ENCODE results near the gene DESI1. TPM values are rescaled to one million over a fixed set of nuclear protein-coding genes. Genes with fewer than 3 reads are reported as not detected.
"Not testable (repeated sequence)": the region's sequence is repeated elsewhere in the genome, so short reads cannot be mapped to it uniquely, and the experiment has no call there.

Gene DESI1
- total RNA-seq, 2 donors from 2014 or later: 56.5 to 64.0 TPM

DNA sequence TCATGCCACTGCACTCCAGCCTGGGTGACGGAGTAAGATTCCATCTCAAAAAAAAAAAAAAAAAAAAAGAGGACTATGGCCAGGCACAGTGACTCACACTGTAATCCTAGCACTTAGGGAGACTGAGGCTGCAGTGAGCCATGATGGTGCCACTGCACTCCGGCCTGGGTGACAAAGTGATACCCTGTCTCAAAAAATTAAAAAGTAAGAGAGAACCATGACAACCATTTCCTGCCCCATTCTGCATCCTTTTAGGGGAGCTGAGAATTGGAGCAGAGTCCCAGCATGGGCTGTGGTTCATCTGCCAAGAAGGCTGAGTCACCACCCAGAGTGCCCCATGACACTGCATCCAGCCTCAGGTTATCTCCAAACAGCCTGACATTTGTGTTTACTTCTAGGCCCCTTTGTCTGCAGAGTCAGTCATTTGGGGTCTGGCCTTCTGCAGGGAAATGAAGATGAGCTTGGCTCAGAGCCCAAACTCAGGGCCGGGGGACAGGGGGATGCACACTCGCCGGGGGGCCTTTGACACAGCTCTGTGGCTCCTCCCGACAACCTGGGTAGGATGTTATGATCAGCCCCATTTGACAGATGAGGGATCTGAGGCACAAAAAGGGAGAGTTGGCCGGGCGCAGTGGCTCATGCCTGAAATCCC, 55.3 kb downstream of the DESI1 start:
- ATAC-seq: peak; percentile 51 to 53
- intact Hi-C loops (cut with DNase I): no loop called here
- DNase-seq: no peak

DNA sequence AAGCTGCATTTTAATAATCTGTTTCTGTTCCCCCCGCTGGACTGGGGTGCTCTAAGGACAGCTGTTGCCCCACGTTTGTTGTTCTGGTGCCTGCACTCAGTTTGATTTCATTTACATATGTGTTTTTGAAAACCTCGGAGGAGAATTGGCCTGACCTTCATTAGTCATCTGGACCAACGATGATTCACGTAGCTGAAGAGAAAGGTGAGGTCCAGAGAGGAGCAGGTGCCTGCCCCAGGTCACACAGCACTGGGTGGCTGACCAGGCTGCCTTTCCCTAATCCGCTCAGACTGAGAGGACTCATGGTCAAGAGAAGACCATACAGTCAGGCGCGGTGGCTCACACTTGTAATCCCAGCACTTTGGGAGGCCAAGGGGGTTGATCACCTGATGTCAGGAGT, 56.3 kb downstream of the DESI1 start:
- ATAC-seq (no peak), DNase-seq (no peak)
- intact Hi-C loops (cut with DNase I): no loop called here

- DNase-seq (no peak), ATAC-seq (peak; percentile 1 to 6)
- intact Hi-C loops (cut with DNase I): no loop called here
These were observed 57.7 kb downstream of the DESI1 start for GRCh38 chr22:41563051-41563711.

DNA sequence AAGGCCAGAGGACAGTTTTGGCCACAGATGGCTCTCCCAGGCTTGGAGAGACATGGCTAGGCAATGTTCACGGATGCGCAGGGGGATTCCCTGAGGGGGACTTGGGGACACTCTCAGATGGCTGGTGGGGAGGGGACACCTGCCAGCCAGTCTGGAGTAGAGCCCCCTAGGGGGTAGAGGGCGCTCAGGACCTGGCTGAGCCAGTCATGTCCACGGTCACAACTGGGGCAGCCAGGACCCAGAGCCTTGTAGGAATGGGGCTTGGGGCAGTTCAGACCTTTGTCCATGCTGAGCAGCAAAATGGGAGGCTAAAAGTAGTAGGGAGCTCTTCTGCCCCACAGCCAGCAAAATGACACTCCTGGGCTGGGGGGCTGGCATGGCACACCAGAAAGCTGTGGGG, 58.4 kb downstream of the DESI1 start:
- ATAC-seq: no peak
- DNase-seq: no peak

GRCh38 chr22:41561788-41562187, 59.1 kb downstream of the DESI1 start:
- ATAC-seq (peak; percentile 33 to 44), DNase-seq (peak; percentile 64)
- intact Hi-C loops (cut with DNase I): no loop called here

More for the DNA sequence above, 58.4 kb downstream of the DESI1 start:
- intact Hi-C loops (cut with DNase I): no loop called here

GRCh38 chr22:41561335-41561734, 59.5 kb downstream of the DESI1 start:
- DNase-seq: no peak
- peak; percentile 8 to 13 for ATAC-seq
- intact Hi-C loops (cut with DNase I): no loop called here

DNA sequence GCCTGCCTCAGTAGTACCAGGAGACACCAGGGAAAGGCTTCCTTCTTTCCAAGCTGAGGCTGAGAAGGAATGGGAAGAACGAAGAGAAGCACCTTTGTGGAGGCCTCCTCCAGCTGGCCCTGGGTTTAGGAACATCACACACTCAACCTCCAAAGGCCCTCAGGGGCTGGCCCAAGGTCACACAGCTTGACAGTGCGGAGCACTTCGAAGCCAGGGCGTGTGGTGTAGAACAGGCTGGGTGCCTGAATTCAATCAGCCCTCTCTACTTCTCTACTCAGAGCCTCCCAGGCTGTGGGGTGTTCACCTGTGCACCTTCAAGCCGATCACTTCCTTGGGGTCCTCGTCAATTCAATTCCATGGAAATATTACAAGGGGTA, 60.8 kb downstream of the DESI1 start:
- DNase-seq: no peak
- intact Hi-C loops (cut with DNase I): no loop called here
- ATAC-seq: peak in 1 of 2 donors; percentile 13

DNA sequence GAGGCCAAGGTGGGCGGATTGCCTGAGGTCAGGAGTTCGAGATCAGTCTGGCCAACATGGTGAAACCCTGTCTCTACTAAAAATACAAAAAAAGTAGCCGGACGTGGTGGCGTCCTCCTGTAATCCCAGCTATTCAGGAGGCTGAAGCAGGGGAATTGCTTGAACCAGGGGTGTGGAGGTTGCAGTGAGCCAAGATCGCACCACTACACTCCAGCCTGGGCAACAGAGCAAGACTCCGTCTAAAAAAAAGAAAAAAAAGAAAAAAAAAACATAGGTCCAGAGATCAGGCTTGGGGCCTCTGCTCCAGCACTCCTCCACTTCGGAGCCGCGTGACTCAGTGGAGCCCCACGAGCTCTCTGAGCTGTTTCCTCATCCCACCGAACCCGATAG, 62.6 kb downstream of the DESI1 start:
- DNase-seq; ATAC-seq; intact Hi-C loops (cut with DNase I): not testable (repeated sequence)

DNA sequence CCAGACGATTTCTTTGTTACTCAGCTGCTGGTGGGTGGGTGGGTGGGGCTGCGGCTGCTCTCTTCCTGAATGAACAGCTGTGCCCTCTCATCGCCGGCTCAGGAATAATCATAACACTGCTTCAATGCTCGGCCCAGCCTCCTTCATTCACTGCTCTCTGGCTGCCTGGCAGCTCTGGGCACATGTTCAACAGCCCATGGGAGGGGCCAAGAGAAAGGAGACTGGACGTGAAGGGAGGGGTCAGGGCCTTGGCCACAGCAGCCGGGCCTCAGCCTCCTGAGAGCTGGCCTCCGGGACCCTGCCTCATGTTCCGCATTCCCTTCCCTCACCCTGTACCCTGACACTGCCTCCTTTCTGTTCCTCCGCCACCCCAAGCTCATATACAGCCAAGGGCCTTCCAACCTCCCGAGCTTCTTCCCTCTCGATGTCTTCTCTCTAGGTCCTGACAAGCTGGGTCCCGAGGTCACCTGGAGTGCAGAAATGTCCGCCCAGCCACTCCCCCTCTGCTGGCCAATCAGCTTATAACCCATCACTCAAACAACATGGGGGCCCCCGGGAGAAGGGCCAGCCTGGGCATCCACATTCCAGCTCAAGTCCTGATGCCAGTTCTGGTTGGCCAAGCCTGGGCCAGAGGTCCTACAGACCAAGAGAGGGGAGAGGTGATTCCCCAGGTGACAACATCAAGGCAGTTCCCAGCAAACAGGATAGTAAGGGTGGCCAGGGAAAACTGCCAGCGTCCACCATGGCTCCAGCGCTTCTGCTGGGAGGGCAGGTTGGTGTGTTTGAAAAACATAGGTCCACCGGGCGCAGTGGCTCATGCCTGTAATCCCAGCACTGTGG, 63.2 kb downstream of the DESI1 start:
- intact Hi-C loops (cut with DNase I): no loop called here
- ATAC-seq: peak; percentile 70 to 74
- DNase-seq: peak; percentile 84

DNA sequence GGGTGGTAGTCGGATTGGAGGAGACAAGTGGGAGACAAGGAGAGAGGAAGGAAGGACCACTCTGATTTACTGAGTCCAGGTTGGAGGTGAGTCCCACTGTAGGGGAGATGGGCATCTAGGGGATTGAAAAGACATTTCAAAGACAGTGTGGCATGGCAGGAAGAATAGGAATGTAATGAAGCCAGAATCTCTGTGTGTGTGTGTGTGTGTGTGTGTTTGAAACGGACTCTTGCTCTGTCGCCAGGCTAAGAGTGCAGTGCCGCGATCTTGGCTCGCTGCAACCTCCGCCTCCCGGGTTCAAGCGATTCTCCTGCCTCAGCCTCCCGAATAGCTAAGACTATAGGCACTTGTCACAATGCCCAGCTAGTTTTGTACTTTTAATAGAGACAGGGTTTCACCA, 64.3 kb downstream of the DESI1 start:
- intact Hi-C loops (cut with DNase I): no loop called here
- ATAC-seq (no peak), DNase-seq (no peak)

DNA sequence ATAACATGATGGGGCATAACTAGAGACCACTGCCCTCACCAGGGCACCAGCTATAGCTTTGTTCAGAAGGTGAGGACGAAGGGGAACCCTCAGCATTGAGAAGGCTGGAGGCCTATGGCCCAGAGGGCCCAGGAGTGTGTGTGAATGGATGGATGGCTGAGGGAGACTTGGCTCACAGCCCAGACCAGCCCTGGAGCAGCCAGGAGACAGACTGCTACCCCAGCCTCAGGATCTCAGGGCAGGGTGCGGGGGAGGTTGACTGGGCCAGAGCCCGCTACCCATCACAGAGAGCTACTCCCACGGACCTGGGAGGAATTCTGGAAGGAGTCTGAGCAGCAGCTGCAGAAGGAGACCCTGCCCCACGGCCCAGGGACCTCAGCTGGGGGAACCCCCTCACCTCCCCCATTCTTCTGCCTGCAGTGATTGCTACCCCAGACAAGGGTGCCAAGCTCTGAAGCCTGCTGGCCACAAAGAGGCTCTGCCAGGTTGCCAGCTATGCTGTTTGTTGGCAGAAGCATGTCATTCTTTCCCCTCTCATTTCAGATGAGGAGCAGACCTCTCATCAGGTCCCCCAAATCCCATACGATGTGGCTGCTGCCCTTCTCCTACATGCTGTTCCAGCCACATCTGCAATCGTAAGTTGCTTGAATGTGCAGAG, 65.4 kb downstream of the DESI1 start:
- intact Hi-C loops (cut with DNase I): no loop called here
- DNase-seq (no peak), ATAC-seq (peak in 1 of 2 donors; percentile 26)

DNA sequence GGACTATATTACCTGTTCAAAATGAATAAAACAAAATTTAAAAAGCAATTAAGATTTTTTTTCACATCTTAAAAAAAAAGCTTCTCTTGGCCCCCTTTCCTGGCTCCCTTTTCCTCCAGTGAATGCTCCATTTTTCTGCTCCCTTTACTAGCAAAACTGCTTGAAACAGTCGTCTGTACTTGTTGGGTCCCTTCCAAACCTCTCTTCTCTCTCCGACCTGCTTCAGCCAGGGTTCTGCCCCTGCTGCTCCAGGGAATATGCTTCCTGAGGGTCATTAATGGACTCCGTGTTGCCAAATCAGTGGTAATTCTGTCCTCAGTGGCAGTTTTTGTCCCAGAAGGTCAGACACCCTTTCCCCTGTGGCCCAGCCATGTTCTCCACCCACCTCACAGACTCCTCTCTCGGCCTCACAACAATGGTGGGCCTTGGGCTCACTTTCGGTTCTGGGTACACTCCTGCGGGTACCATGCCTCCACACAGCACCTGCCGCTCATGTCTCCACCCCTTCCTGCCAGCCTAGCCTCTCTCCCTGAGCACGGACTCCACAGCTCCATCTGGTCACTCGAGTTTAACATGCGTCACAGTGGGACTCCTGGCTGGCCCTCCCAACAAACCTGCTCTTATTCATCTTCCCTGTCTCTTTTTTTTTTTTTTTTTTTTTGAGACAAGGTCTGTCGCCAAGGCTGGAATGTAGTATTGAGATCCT, 68.8 kb downstream of the DESI1 start:
- DNase-seq (no peak), ATAC-seq (no peak)
- intact Hi-C loops (cut with DNase I): no loop called here

GRCh38 chr22:41550952-41551491, 69.8 kb downstream of the DESI1 start:
- intact Hi-C loops (cut with DNase I): no loop called here
- DNase-seq (no peak), ATAC-seq (no peak)

DNA sequence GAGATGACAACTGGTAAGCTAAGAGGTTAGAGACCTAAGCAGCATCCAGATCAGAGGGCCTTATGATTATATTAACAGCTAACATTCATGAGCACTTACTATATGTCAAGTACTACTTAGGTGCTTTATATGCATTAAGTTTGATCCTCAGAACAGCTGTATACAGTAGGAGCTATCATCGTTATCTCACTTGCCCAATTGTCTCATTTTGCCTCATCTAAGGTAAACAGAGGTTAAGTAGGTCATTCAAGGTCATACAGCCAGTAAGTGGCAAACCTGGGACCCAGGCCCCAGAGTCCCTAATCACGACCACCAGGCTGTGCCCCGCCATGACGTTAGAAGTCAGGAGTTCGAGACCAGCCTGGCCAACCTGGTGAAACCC, 72.0 kb downstream of the DESI1 start:
- intact Hi-C loops (cut with DNase I): no loop called here
- no peak for ATAC-seq

More for the DNA sequence above, 72.0 kb downstream of the DESI1 start:
- DNase-seq: no peak

Other genes with a start within 250 kb of the DESI1 start
- gene TEF, start 239.1 kb downstream of the DESI1 start, total RNA-seq: 10 to 100 TPM; 14.0 to 24.5 TPM
- gene TOB2, start 174.2 kb downstream of the DESI1 start, total RNA-seq: 10 to 100 TPM; 57.4 to 63.1 TPM
- 10 to 100 TPM; 22.8 to 28.1 TPM for gene PHF5A, start 152.4 kb downstream of the DESI1 start, total RNA-seq
- gene ACO2, start 151.9 kb downstream of the DESI1 start, total RNA-seq: 100 to 1,000 TPM; 415 to 523 TPM
- gene POLR3H, start 76.6 kb downstream of the DESI1 start, total RNA-seq: 10 to 100 TPM; 25.0 to 34.0 TPM
- gene CSDC2, start 60.0 kb downstream of the DESI1 start, total RNA-seq: 100 to 1,000 TPM; 165 to 217 TPM
- gene PMM1, start 31.2 kb downstream of the DESI1 start, total RNA-seq: 10 to 100 TPM; 13.0 to 22.1 TPM
- gene XRCC6, start 252 bp upstream of the DESI1 start, total RNA-seq: 100 to 1,000 TPM; 141 to 169 TPM
- 100 to 1,000 TPM; 178 to 226 TPM for gene SNU13, start 67.8 kb upstream of the DESI1 start, total RNA-seq
- 1 to 10 TPM in 1 of 2 donors, under 1 TPM in 1; 0.42 to 1.7 TPM for gene MEI1, start 78.5 kb upstream of the DESI1 start, total RNA-seq
- 1 to 10 TPM; 4.9 to 5.4 TPM for gene CCDC134, start 179.6 kb upstream of the DESI1 start, total RNA-seq
- 10 to 100 TPM; 58.7 to 84.0 TPM for gene SREBF2, start 212.1 kb upstream of the DESI1 start, total RNA-seq

All from left cardiac atrium (tissue), 4 donors.